ENCODE measurements around the gene FBLN5.

FBLN5 gene, protein sequence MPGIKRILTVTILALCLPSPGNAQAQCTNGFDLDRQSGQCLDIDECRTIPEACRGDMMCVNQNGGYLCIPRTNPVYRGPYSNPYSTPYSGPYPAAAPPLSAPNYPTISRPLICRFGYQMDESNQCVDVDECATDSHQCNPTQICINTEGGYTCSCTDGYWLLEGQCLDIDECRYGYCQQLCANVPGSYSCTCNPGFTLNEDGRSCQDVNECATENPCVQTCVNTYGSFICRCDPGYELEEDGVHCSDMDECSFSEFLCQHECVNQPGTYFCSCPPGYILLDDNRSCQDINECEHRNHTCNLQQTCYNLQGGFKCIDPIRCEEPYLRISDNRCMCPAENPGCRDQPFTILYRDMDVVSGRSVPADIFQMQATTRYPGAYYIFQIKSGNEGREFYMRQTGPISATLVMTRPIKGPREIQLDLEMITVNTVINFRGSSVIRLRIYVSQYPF

DNA sequence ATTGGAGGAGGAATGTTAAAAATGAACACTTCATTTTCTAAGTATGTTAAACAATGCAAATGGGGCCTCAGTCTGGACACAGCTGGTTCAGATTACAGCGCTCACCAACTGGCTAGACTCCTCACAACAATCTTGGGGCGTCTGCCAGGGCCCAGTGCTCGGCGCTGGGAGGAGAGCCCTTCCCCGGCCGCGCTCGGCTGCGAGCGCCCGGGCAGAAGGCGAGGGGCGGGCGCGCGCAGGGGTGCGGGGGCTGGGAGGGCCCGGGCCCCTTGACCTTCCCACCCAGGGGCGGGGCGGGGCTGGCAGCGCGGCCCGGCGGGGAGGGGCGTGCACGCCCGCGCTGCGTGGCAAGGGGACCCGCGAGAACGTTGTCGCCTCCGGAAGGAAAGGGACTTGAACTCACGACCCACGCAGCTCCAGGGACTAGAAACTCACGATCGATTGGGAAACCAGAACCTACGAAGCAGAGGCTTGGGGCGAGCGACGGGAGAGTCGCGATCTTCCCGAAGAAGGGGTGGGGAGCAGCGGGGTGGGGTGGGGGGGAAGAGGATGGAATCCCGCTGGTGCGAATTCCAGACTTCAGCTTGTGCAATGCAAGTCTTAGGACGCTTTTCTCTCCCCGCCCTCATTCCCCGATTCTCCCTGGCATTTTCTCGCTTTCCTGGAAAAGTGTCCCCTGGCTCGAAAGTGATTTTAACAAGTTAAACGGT, at the start of gene FBLN5:
FBLN5 (minus strand) TSS at position 220 of the 710 bp plus-strand sequence. CDS start 465 bp downstream, outside the sequence.
- TF ChIP-seq, protein P1, sequence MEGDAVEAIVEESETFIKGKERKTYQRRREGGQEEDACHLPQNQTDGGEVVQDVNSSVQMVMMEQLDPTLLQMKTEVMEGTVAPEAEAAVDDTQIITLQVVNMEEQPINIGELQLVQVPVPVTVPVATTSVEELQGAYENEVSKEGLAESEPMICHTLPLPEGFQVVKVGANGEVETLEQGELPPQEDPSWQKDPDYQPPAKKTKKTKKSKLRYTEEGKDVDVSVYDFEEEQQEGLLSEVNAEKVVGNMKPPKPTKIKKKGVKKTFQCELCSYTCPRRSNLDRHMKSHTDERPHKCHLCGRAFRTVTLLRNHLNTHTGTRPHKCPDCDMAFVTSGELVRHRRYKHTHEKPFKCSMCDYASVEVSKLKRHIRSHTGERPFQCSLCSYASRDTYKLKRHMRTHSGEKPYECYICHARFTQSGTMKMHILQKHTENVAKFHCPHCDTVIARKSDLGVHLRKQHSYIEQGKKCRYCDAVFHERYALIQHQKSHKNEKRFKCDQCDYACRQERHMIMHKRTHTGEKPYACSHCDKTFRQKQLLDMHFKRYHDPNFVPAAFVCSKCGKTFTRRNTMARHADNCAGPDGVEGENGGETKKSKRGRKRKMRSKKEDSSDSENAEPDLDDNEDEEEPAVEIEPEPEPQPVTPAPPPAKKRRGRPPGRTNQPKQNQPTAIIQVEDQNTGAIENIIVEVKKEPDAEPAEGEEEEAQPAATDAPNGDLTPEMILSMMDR (IDR thresholded peaks at IDR 0.05; ENCODE audit: low read length, missing control alignments): no peak
- DNase-seq (ENCODE audit: low read depth): peak; percentile 76
- H3K4me3 ChIP-seq (replicated peaks; ENCODE audit: low read depth, low read length): peak within 1 kb of the TSS; percentile 62

DNA sequence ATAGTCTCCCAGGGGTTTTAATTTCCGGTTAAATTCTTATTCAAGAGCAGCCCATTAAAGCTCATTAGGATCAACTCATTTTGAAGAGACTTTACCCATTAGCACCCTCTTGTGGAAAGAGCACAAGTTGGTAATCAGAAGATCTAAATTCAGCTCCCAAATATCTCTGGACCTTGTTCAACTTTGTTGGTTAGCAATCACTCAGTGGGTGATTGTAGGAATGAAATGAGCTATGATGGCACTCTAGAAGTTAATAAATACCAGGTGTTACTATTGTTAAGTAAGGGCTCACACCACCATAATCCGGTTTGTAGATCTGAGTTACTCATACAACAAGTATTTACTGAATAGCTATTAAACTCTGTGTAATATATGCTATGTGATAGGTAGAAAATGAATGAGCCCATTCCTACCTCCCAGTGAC, 49.5 kb upstream of the FBLN5 start:
- peak; percentile 78 for DNase-seq (ENCODE audit: low read depth)
- TF ChIP-seq, protein P1 (IDR thresholded peaks at IDR 0.05; ENCODE audit: low read length, missing control alignments): peak; percentile 72
- no peak overlapping the region for H3K4me3 ChIP-seq (replicated peaks; ENCODE audit: low read depth, low read length)

DNA sequence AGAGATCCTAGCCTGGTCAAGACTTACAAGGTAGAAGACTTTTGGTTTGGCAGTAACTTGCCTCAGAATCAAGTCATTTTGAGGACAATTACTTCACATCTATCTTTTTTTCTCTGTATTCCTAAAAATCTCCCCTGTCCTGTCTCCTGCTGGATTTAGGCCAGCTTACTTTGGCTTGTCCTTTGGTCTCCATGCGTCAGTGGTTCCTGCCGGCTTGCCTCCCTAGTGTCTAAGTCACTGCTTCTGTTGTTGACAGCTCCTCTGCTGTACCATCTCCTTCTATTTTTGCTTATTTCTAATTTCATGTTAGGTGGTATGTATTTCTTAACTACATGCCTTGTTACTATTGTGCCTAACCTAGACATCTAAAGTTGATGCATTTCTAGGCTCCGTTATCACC, 39.7 kb upstream of the FBLN5 start:
- TF ChIP-seq, protein P1 (IDR thresholded peaks at IDR 0.05; ENCODE audit: low read length, missing control alignments): no peak
- H3K4me3 ChIP-seq (replicated peaks; ENCODE audit: low read depth, low read length): no peak overlapping the region
- DNase-seq (ENCODE audit: low read depth): no peak

DNA sequence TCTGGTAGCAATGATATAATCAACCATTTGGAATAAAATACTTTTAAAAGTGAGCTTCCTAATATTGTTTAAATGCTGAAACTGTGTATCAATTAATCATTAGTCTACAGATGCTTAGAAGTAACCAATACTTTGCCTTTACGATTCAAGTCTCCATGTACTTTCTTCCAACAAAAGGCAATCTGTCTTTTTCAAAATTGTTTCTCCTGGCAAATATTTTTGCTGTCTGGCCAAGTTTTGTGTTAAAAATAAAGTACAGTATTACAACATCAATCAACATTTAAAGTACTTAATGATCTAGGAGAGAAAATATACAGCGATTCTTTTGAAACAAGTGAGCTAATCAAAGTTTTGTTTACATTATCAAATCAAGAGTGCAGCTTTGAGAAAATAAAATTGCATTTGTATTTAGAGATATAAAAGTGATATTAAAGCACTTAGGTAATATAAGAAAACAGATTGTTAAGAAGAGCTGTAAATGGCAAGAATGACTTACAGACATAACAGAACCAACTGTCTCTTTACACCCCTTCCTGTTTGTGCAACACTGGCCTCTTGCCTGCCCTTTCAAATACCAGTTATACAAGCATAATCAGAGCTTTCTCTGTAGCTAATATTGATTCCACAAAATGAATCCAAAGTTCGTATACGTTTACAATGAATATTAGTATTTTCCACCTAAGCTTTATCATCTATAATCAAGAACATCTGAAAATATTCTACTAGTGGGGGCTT, 38.2 kb upstream of the FBLN5 start:
- DNase-seq (ENCODE audit: low read depth): peak; percentile 62
- H3K4me3 ChIP-seq (replicated peaks; ENCODE audit: low read depth, low read length): no peak overlapping the region
- TF ChIP-seq, protein P1 (IDR thresholded peaks at IDR 0.05; ENCODE audit: low read length, missing control alignments): no peak

DNA sequence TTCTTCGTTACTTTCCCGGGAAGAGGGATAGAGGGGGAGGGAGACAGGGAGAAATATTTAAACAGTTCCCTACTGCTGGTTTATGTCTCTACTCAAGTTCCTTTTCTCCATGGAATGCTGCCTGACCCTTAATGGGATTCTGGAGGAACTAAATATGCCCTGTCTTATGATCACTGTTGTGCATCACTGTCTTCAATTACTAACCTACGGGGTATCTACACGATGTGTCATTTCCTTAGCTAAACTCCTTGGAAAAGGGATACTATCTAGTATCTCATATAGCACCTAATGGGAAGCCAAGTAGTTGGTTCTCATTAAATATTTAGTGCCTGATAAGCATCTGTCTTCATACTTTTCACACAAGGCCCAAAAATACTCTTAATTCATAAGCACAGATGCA, 37.5 kb upstream of the FBLN5 start:
- peak; percentile 48 for DNase-seq (ENCODE audit: low read depth)
- H3K4me3 ChIP-seq (replicated peaks; ENCODE audit: low read depth, low read length): no peak overlapping the region
- TF ChIP-seq, protein P1 (IDR thresholded peaks at IDR 0.05; ENCODE audit: low read length, missing control alignments): no peak

DNA sequence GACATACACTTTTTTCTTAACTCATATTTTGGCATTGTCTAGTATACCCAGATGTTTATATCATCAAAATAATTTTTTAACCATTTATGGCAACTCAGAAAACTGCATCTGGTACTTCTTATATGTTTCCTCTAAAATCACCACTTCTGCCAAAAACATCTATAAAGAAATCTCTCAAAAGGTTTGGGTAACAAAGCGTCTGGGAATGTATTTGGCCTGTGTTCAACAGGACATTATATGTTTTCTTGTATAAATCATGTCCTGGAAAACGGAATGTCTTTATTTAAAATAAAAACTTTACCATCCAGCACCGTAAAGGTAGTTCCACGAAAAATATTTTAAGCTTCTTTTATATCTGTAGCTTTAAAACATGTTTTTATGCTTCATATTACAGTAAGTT, 36.1 kb upstream of the FBLN5 start:
- H3K4me3 ChIP-seq (replicated peaks; ENCODE audit: low read depth, low read length): no peak overlapping the region
- TF ChIP-seq, protein P1 (IDR thresholded peaks at IDR 0.05; ENCODE audit: low read length, missing control alignments): no peak
- DNase-seq (ENCODE audit: low read depth): peak; percentile 33

Data from fibroblast of pulmonary artery (primary cell).